ENCODE results near the gene IL34. TPM values are rescaled to one million over a fixed set of nuclear protein-coding genes. Genes with fewer than 3 reads are reported as not detected.
A peak's percentile ranks its signal among the peaks of the same experiment; 100 is the strongest.

IL34 gene
- total and polyA plus RNA-seq, 2 of the 13 experiments (the other 11 are each of a cell fraction or from before 2014, with no cell fraction given), result 1.2 to 1.3 TPM

DNA sequence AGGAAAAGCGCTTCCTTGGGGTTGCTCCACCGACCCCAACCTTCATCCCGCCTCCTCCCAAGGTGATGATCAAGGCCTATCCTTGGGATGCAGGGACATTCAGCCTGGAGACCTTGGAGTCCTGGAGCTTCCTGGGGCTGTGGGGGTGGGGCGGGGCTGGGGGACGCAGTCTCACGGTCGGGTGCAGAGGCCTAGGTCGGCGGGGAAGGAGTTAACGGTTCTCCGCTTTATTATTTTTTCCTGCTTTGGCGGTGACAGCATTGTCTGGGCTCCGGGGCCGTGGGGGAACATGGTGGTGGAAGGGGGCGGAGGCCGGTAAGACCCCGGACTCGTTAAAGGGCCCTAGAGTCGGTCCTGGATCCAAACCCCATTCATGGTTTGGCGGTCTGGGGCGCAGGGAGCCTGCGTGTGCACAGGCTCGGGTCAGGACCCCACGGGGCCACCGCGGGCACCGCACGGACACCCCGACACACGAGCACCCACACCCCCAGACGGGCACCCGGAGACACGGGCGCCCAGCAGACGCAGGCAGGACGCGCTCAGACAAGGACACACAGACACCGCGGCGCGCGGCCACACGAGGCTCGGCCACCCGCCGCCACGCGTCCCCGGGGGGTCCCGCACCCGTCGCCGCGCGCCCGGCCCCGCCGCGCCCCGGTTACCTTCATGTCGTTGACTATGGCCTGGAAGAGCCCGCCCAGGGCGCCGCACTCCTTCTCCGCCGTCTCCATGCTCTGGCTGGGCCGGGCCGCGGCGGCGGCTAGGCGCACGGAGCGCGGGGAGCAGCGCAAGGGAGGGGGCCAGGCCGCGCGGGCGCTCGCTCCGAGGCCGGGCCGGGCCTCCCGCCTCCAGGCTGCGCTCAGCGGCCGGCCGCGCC is 38.9 kb downstream of the IL34 start (continued):
- TF ChIP-seq, protein P1, sequence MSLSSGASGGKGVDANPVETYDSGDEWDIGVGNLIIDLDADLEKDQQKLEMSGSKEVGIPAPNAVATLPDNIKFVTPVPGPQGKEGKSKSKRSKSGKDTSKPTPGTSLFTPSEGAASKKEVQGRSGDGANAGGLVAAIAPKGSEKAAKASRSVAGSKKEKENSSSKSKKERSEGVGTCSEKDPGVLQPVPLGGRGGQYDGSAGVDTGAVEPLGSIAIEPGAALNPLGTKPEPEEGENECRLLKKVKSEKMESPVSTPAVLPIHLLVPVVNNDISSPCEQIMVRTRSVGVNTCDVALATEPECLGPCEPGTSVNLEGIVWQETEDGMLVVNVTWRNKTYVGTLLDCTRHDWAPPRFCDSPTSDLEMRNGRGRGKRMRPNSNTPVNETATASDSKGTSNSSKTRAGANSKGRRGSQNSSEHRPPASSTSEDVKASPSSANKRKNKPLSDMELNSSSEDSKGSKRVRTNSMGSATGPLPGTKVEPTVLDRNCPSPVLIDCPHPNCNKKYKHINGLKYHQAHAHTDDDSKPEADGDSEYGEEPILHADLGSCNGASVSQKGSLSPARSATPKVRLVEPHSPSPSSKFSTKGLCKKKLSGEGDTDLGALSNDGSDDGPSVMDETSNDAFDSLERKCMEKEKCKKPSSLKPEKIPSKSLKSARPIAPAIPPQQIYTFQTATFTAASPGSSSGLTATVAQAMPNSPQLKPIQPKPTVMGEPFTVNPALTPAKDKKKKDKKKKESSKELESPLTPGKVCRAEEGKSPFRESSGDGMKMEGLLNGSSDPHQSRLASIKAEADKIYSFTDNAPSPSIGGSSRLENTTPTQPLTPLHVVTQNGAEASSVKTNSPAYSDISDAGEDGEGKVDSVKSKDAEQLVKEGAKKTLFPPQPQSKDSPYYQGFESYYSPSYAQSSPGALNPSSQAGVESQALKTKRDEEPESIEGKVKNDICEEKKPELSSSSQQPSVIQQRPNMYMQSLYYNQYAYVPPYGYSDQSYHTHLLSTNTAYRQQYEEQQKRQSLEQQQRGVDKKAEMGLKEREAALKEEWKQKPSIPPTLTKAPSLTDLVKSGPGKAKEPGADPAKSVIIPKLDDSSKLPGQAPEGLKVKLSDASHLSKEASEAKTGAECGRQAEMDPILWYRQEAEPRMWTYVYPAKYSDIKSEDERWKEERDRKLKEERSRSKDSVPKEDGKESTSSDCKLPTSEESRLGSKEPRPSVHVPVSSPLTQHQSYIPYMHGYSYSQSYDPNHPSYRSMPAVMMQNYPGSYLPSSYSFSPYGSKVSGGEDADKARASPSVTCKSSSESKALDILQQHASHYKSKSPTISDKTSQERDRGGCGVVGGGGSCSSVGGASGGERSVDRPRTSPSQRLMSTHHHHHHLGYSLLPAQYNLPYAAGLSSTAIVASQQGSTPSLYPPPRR (CRISPR knock-in tag; IDR thresholded peaks at IDR 0.05; ENCODE audit: borderline replicate concordance), result no peak
- TF ChIP-seq FOSL2 (CRISPR knock-in tag; IDR thresholded peaks at IDR 0.05) (no peak), NAIF1 (CRISPR knock-in tag; IDR thresholded peaks at IDR 0.05; ENCODE audit: borderline replicate concordance) (no peak), ZFP37 (CRISPR knock-in tag; IDR thresholded peaks at IDR 0.05; ENCODE audit: borderline replicate concordance) (no peak), ZNF772 (CRISPR knock-in tag; IDR thresholded peaks at IDR 0.05) (no peak; the same call in 1 of the 2 replicates), ZNF547 (CRISPR knock-in tag; IDR thresholded peaks at IDR 0.05) (no peak; the same call in 1 of the 2 replicates), PLRG1 (conservative IDR thresholded peaks at IDR 0.05) (no peak)
- TF ChIP-seq, protein P2, sequence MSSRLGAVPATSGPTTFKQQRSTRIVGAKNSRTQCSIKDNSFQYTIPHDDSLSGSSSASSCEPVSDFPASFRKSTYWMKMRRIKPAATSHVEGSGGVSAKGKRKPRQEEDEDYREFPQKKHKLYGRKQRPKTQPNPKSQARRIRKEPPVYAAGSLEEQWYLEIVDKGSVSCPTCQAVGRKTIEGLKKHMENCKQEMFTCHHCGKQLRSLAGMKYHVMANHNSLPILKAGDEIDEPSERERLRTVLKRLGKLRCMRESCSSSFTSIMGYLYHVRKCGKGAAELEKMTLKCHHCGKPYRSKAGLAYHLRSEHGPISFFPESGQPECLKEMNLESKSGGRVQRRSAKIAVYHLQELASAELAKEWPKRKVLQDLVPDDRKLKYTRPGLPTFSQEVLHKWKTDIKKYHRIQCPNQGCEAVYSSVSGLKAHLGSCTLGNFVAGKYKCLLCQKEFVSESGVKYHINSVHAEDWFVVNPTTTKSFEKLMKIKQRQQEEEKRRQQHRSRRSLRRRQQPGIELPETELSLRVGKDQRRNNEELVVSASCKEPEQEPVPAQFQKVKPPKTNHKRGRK (CRISPR knock-in tag; IDR thresholded peaks at IDR 0.05), result no peak
- TF ChIP-seq, protein P3, sequence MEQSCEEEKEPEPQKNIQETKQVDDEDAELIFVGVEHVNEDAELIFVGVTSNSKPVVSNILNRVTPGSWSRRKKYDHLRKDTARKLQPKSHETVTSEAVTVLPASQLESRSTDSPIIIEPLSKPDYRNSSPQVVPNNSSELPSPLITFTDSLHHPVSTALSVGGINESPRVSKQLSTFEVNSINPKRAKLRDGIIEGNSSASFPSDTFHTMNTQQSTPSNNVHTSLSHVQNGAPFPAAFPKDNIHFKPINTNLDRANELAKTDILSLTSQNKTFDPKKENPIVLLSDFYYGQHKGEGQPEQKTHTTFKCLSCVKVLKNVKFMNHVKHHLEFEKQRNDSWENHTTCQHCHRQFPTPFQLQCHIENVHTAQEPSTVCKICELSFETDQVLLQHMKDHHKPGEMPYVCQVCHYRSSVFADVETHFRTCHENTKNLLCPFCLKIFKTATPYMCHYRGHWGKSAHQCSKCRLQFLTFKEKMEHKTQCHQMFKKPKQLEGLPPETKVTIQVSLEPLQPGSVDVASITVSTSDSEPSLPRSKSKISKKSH (CRISPR knock-in tag; IDR thresholded peaks at IDR 0.05; ENCODE audit: borderline replicate concordance), result peak; percentile 28; the same call in 1 of the 2 replicates
- TF ChIP-seq, protein P4, sequence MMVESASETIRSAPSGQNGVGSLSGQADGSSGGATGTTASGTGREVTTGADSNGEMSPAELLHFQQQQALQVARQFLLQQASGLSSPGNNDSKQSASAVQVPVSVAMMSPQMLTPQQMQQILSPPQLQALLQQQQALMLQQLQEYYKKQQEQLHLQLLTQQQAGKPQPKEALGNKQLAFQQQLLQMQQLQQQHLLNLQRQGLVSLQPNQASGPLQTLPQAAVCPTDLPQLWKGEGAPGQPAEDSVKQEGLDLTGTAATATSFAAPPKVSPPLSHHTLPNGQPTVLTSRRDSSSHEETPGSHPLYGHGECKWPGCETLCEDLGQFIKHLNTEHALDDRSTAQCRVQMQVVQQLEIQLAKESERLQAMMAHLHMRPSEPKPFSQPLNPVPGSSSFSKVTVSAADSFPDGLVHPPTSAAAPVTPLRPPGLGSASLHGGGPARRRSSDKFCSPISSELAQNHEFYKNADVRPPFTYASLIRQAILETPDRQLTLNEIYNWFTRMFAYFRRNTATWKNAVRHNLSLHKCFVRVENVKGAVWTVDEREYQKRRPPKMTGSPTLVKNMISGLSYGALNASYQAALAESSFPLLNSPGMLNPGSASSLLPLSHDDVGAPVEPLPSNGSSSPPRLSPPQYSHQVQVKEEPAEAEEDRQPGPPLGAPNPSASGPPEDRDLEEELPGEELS (CRISPR knock-in tag; IDR thresholded peaks at IDR 0.05), result 0 out of 2 replicates have a peak, but pooled peaks have one; percentile 19
- TF ChIP-seq, protein P5, sequence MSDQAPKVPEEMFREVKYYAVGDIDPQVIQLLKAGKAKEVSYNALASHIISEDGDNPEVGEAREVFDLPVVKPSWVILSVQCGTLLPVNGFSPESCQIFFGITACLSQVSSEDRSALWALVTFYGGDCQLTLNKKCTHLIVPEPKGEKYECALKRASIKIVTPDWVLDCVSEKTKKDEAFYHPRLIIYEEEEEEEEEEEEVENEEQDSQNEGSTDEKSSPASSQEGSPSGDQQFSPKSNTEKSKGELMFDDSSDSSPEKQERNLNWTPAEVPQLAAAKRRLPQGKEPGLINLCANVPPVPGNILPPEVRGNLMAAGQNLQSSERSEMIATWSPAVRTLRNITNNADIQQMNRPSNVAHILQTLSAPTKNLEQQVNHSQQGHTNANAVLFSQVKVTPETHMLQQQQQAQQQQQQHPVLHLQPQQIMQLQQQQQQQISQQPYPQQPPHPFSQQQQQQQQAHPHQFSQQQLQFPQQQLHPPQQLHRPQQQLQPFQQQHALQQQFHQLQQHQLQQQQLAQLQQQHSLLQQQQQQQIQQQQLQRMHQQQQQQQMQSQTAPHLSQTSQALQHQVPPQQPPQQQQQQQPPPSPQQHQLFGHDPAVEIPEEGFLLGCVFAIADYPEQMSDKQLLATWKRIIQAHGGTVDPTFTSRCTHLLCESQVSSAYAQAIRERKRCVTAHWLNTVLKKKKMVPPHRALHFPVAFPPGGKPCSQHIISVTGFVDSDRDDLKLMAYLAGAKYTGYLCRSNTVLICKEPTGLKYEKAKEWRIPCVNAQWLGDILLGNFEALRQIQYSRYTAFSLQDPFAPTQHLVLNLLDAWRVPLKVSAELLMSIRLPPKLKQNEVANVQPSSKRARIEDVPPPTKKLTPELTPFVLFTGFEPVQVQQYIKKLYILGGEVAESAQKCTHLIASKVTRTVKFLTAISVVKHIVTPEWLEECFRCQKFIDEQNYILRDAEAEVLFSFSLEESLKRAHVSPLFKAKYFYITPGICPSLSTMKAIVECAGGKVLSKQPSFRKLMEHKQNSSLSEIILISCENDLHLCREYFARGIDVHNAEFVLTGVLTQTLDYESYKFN (CRISPR knock-in tag; conservative IDR thresholded peaks at IDR 0.05), result no peak
